GM12872 (cell line): ENCODE data around the gene CCDC3.

Experiments
- TF ChIP-seq, protein P1 (sequence below): IDR thresholded peaks from 3 replicates; pipeline ENCODE4 v1.5.1; 2011; ENCODE audit warnings: low read depth, mild to moderate bottlenecking, low read length, moderate library complexity; ENCODE audit not compliant: insufficient read depth

The CCDC3 gene

DNA sequence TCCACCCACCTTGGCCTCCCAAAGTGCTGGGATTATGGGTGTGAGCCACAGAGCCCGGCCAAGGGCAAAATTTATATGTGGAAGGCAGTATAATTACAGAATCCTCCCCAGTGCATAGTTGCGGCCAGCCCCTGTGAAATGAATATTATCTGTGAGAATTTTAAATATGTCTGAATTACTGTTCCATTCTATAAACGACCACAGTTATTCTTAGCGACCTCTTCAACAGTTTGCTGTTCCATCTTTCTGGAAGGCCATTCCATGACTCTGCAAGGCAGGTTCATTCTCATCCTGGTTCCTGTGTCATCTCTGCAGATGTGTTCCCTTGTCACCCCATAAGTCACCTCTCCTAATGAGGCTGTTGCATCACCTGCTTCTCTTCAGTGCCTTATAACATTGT lies 90.7 kb downstream of the CCDC3 start:
- TF ChIP-seq, protein P1, sequence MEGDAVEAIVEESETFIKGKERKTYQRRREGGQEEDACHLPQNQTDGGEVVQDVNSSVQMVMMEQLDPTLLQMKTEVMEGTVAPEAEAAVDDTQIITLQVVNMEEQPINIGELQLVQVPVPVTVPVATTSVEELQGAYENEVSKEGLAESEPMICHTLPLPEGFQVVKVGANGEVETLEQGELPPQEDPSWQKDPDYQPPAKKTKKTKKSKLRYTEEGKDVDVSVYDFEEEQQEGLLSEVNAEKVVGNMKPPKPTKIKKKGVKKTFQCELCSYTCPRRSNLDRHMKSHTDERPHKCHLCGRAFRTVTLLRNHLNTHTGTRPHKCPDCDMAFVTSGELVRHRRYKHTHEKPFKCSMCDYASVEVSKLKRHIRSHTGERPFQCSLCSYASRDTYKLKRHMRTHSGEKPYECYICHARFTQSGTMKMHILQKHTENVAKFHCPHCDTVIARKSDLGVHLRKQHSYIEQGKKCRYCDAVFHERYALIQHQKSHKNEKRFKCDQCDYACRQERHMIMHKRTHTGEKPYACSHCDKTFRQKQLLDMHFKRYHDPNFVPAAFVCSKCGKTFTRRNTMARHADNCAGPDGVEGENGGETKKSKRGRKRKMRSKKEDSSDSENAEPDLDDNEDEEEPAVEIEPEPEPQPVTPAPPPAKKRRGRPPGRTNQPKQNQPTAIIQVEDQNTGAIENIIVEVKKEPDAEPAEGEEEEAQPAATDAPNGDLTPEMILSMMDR: no peak

DNA sequence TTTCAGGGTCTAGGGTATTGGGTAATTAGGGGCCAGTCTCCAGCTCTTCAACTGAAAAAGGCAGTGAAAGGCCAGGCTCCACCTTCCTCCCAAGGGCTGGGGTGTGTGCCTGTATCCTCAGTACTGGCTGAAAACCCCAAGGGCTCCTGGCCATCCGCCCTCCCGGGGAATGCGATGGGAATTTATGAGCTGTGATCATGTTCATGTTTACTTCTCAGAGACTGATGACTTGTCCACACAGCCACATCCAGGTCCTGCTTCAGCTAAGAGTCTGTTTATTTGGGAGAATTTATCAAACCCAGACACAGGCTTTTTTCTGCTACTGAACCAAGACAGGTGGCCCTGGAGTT lies 91.7 kb downstream of the CCDC3 start:
- TF ChIP-seq, protein P1: no peak

DNA sequence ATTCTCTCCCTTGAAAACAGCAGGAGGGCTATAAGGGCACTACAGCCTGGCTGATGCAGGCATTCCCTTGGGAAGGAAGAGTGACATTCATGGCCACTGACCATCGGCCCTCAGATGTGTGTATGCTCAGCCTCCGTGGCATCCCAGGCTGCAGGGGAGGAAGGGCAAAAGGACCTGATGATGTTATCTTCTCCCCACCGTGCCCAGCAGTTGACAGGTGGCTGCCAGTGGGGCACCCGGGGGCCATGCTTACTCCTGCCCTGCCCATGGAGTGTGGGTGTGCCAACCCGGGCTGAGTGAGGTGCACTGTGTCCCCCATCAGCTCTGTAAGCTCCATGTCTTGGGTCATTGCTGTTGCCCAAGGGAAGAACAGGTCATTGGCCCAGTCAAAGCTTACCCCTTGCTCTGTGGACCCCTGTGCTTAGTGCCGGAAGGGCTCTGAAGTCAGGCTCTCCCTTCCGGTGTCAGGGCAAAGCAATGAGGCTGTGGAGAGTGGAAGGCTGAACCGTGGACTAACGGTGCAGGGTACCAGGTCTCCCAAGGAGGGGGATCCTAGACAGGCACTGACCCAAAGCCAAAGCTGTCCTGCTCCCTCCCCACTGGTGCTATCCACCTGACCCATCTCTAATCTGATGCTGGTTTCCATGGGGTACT lies 92.2 kb downstream of the CCDC3 start:
- TF ChIP-seq, protein P1: no peak

DNA sequence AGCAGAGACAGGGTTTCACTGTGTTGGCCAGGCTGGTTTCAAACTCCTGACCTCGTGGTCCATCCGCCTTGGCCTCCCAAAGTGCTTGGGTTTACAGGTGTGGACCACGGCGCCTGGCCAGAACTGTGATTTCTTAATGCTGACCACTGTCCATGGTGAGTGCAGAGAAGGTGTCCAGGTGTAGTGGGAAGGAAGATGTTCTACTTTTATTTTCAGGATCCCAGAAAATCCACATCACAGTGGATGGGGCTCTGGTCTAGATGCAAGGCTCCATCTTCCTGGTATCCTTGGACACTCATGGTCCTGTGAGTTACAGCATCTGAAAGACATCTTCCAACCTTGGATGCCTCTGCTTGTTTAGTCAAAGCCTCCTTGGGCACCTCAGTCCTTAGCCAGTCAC lies 92.7 kb downstream of the CCDC3 start:
- TF ChIP-seq, protein P1: no peak

DNA sequence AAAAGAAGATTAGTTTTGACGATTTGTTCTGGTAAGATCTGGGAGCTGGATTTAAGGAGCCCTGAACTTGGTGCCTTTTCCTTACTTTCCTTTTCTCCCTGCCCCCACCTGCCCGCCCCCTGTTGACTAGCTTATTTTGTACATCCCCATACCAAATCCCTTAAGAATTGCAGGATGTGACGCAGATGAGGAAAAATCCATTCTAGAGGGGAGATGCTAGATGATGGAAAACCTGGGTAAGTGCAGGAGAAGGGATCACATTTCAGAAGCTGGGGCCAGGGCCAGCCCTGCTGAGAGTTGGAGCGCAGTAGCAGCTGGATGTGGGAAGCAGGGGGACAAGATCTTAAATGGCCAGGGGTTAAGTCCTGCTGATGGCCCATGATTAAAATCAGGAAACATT lies 93.9 kb downstream of the CCDC3 start:
- TF ChIP-seq, protein P1: no peak

DNA sequence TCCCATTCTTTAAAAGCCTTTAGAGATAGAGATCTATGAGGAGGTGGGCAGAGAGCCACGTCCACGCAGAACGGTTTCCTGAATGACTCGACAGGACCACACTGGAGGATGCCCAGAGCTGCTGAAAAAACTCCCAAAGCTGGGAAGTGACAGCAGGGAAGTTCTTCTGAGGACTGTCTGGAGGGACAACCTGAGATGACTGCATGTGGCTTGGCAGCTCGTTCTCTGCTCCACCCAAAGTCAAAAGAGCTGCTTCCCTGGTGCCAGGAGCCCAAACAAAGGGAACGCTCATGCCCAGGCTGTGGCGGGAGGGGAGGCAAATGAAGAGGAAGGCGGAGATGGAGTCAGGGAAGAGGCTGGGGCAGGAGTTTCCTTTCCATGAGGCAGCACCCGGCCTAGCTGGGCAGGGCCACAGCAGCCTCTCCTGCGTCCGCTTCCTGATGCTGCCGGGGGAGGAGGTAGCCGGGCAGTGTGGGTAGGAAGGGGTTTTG lies 95.4 kb downstream of the CCDC3 start:
- TF ChIP-seq, protein P1: no peak

DNA sequence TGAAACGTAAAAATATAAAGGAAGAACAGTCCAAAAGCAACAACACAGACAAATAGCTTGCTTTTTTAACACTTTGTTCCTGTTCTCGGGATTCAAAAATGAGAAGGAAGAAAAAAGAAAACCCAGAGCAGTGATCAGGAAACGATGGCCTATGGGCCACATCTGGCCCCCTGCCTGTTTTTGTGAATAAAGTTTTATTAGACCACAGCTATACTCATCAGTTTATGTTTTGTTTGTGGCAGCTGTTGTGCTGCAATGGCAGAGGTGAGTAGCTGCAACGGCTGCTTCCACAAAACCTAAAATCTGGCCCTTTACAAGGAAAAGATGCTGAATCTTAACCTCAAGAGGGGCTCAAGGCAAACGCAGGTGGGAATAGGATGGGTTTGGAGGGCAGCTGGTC lies 96.4 kb downstream of the CCDC3 start:
- TF ChIP-seq, protein P1: no peak
